Body of pancreas (tissue), 4 donors: ENCODE results near the gene RBM7. TPM values are rescaled to one million over a fixed set of nuclear protein-coding genes. Genes with fewer than 3 reads are reported as not detected.

Experiments
- ATAC-seq: fragments of 150-250 bp; one replicate; pipeline ENCODE4 v1.9.1; 2016
- DNase-seq, 4 donors: peaks; one replicate each; pipeline ENCODE4 v3.0.0-alpha.2; 2019
- H3K27ac ChIP-seq, 4 donors: fragments of 200-600 bp; sonication (generic); 1 replicate in 3 of 4; 2 replicates in 1 of 4; pipeline versions ENCODE4 v1.5.1 to v1.6.1; 2016 to 2019; ENCODE audit warnings: mild to moderate bottlenecking in 1 of 4, mixed read lengths in 1 of 4, moderate library complexity in 1 of 4
- H3K27me3 ChIP-seq, 2 donors: fragments of 200-600 bp; sonication (generic); one replicate each; pipeline ENCODE4 v1.6.0; 2016; ENCODE audit warnings: mild to moderate bottlenecking in 1 of 2
- H3K36me3 ChIP-seq, 2 donors: fragments of 200-600 bp; sonication (generic); replicated peaks in 1 of 2; 2 replicates each; pipeline ENCODE4 v1.5.1; 2016; ENCODE audit warnings: low read depth in 2 of 2; ENCODE audit not compliant: insufficient read depth in 1 of 2
- H3K4me1 ChIP-seq: fragments of 200-600 bp; sonication (generic); one replicate; pipeline ENCODE4 v1.6.0; 2016
- H3K4me3 ChIP-seq, 2 donors: fragments of 200-600 bp; sonication (generic); 1 replicate in 1 of 2; 2 replicates in 1 of 2; pipeline ENCODE4 v1.5.1; 2016 to 2019
- H3K9me3 ChIP-seq, 3 donors: fragments of 200-600 bp; sonication (generic); 1 replicate in 2 of 3; 2 replicates in 1 of 3; pipeline ENCODE4 v1.5.1; 2016
- CTCF ChIP-seq, 7 experiments: fragments of 450-650 bp in 4 of 7; fragments of 200-600 bp in 3 of 7; sonication (generic) in 3 of 7; IDR thresholded peaks; one replicate each; pipeline ENCODE4 v1.5.1; 2016 to 2019; ENCODE audit warnings: antibody characterized with exemption in 7 of 7
- POLR2A ChIP-seq, 3 donors: fragments of 450-650 bp; IDR thresholded peaks; one replicate each; pipeline ENCODE4 v1.6.1; 2016; ENCODE audit warnings: antibody characterized with exemption in 3 of 3, mild to moderate bottlenecking in 2 of 3
- WGBS, 2 donors: methylation state at CpG; one replicate each; pipeline ENCODE4 v1.1.5; 2017; 5-methylcytosine and 5-hydroxymethylcytosine counted together
- intact Hi-C: fragments of 100-400 bp; cut with DNase I; formaldehyde crosslinking; loops from one replicate; pipeline ENCODE4 v1.15.1; 2023
- total RNA-seq, 2 donors: library from RNA; depleted of rRNA; stranded (reverse); fragments of >200 nt; gene quantifications; one replicate each; pipeline ENCODE4 v1.1.0, GENCODE V29; 2016

Gene RBM7
- total RNA-seq, 2 donors from 2014 or later, result 7.6 to 9.6 TPM

GRCh38 chr11:114392735-114393667 is 7.5 kb upstream of the RBM7 start:
- Histone ChIP-seq H3K36me3 (no peaks in the 10 kb centered on the region), H3K27me3 (no peaks in the 10 kb centered on the region), H3K9me3 (peaks cover 0 to 3% (median 0%) of the 10 kb centered on the region in 3 donors), H3K4me1 (peaks cover 7% of the 10 kb centered on the region), H3K4me3 (no peak overlapping the region), H3K27ac (no peak overlapping the region)
- intact Hi-C loops, result no loop called here
- WGBS, 2 donors, result 66 to 69% methylated on average over 4 of the region's 4 CpGs
- DNase-seq, result no peak
- ATAC-seq, result no peak
- no peak for TF ChIP-seq CTCF (IDR thresholded peaks at IDR 0.05)
- TF ChIP-seq POLR2A (IDR thresholded peaks at IDR 0.05), result no peak

GRCh38 chr11:114395736-114396135 is 4.7 kb upstream of the RBM7 start:
- Histone ChIP-seq H3K27me3 (no peaks in the 10 kb centered on the region), H3K4me3 (no peak overlapping the region), H3K9me3 (peaks cover 0 to 3% (median 0%) of the 10 kb centered on the region in 3 donors), H3K27ac (no peak overlapping the region), H3K4me1 (peaks cover 21% of the 10 kb centered on the region), H3K36me3 (no peaks in the 10 kb centered on the region)
- no peak for ATAC-seq
- 33 to 45% methylated on average over 3 of the region's 3 CpGs for WGBS, 2 donors
- DNase-seq, result no peak
- TF ChIP-seq CTCF (IDR thresholded peaks at IDR 0.05) (no peak), POLR2A (IDR thresholded peaks at IDR 0.05) (no peak)
- intact Hi-C loops, result no loop called here

GRCh38 chr11:114396916-114397315 is 3.5 kb upstream of the RBM7 start:
- DNase-seq (no peak), ATAC-seq (no peak)
- H3K27ac ChIP-seq, result no peak overlapping the region
- H3K9me3 ChIP-seq, result peaks cover 0 to 3% (median 0%) of the 10 kb centered on the region in 3 donors
- H3K27me3 ChIP-seq, result no peaks in the 10 kb centered on the region
- no peak overlapping the region for H3K4me3 ChIP-seq
- intact Hi-C loops, result no loop called here
- H3K4me1 ChIP-seq, result peaks cover 21% of the 10 kb centered on the region
- TF ChIP-seq CTCF (IDR thresholded peaks at IDR 0.05) (no peak), POLR2A (IDR thresholded peaks at IDR 0.05) (no peak)
- no peaks in the 10 kb centered on the region for H3K36me3 ChIP-seq

GRCh38 chr11:114397349-114397982 is 3.0 kb upstream of the RBM7 start:
- Histone ChIP-seq H3K36me3 (no peaks in the 10 kb centered on the region), H3K4me3 (no peak overlapping the region), H3K9me3 (peaks cover 0 to 3% (median 0%) of the 10 kb centered on the region in 3 donors), H3K4me1 (peaks cover 21% of the 10 kb centered on the region), H3K27me3 (no peaks in the 10 kb centered on the region), H3K27ac (no peak overlapping the region)
- ATAC-seq, result no peak
- WGBS, 2 donors, result 79 to 88% methylated on average over 2 of the region's 2 CpGs
- TF ChIP-seq CTCF (IDR thresholded peaks at IDR 0.05) (no peak), POLR2A (IDR thresholded peaks at IDR 0.05) (no peak)
- no peak for DNase-seq
- intact Hi-C loops, result no loop called here
